GM10847 (cell line): Measurements from ENCODE around the gene EMC6.

Experiments used
- POLR2A ChIP-seq: IDR thresholded peaks from 2 replicates; pipeline ENCODE4 v1.6.1; 2011; ENCODE audit not compliant: insufficient read length; ENCODE audit errors: extremely low read depth

EMC6 gene

DNA sequence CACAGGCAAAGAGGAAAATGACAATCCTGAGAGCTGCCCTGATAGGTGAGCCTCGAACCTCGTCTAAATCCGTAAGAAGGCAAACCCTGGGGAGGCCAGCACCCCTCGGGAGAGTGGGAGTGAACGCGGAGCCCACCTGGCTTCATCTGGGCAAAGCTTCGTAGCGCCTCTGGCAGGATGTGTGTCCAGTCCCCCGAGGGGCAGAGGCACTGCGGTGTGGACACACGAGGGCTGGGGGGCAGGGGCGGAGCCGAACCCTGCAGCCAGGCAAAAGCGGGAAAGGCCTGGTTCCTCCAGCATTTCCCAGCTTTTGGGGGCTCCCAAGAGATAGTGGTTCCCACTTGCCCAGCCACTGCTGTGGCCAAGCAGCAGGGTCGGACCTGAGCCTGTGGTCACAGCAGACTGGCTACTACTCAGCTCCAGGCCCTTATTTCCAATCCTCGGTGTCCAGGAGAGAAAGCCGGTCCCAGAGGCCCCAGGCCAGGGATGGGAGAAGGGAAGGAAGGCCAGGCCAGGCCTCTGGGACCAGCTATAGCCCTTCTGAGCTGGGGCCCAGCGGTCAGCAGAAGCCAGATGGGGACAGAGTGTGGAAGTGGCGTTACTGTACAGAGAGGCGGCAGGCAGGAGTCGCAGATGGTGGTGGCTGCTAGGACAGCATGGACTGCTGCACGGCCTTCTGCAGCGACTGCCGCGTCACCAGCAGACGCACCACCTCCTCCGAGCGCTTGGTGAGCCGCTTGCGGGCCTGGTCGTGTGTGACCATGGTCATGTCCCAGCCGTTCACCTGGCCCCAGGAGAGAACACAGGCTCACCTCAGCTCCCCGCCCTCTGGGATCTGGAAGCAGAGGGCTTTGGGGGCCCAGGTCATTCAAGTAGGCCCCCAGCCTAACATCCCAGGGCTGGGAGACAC is 5.3 kb upstream of the EMC6 start:
- TF ChIP-seq POLR2A, result no peak

DNA sequence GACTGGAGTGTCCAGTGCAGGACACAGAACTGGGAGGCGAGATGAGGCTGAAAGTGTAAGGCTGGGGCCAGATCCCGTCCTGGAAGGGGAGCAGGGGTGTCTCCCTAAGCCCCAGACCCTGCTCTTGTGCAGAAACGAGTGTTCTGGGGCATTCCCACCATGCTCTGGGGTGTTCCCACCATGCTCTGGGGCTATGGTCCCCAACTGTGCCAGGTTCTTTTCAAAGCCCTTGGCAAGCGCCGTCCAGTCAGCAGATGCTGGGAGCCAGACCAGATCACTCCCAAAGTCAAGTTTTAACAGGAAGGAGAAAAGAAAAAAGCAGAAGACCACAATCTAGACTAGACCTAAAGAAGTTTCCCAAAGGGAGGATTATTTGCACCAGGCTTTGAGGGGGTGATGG is 2.8 kb upstream of the EMC6 start:
- TF ChIP-seq POLR2A, result no peak

DNA sequence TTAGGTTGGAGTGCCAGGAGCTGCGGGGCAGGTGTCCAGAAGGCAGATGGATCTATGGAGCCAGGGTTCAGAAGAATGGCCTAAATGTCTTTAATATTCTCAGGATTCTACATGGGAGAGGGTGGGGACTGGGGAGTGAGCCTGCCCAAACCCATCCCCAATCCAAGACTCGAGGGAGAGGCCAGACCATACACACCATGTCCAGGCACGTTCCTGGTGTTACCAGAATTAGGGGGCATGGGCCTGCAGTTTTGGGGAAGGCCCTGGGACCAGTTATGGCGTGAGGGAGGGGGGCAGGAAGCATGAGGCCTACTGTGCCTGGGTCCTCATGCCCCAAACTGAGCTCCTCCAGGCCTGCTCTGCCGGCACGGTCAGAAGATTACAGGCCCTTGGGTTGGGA is 2.1 kb upstream of the EMC6 start:
- TF ChIP-seq POLR2A, result no peak

DNA sequence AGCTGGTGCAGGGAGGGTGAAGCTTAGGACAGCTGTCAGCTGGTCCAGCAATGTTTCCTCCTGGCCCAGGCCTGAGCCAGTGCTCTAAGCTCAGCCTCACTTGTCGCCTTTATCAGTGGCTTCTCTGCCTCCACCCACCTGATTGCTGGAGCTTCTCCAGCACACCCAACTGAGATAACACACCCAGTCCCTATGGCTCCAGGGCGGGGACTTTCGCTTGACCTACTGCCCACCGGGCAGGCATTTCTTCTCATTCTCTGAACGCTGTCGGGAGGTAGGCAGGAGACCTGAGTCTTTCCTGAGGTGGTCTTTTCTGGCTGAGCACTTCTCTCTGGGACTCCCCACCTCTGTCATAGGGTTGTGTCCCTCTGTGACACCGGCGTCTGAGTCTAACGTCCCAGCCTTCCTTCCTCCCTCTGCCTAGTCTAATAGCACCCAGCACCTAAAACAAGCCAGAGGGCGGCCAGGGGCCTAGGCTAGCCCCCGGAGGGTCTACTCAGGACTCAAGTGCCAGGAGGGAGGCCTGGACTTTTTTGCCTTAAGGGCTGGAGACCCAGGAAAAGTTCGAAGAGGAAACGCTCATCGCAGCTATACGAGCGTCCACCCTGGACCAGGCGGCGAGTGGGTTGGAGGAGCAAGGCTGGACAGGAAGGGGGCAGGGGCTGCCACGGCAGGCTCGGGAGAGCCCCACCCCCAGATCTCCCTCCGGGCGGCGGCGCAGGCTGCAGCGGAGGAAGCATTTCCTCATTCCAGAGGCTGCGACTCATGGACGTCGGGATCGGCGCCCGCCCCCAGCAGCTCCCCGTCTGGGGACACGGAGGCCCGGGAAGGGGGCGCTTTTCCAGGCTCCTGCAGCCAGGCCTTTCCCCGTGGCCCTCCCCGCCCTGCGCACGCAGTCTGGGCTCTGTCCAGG is 990 bp upstream of the EMC6 start:
- TF ChIP-seq POLR2A, result no peak

DNA sequence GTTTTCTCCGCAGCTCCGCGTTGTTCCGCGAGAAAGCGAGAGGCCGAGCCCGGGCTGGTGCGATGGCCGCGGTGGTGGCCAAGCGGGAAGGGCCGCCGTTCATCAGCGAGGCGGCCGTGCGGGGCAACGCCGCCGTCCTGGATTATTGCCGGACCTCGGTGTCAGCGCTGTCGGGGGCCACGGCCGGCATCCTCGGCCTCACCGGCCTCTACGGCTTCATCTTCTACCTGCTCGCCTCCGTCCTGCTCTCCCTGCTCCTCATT is 404 bp downstream of the EMC6 start:
- no peak for TF ChIP-seq POLR2A

DNA sequence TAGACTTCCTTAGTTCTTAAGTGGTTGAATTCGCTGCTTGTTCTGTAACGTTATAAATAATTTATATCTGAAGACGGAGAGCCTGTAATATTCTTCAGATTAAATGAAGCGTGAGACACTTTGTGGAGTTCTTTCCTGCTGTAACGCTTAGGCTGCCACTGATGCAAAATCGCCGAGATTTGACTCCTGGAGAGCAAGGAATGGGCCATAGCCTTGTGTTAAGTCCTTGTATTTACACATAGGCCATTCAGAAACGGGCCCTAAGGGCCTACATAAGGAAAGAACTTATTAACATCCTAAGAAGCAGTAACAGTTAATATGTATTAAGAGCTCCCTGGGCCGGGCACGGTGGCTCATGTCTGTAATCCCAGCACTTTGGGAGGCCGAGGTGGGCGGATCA is 936 bp downstream of the EMC6 start:
- TF ChIP-seq POLR2A, result no peak

DNA sequence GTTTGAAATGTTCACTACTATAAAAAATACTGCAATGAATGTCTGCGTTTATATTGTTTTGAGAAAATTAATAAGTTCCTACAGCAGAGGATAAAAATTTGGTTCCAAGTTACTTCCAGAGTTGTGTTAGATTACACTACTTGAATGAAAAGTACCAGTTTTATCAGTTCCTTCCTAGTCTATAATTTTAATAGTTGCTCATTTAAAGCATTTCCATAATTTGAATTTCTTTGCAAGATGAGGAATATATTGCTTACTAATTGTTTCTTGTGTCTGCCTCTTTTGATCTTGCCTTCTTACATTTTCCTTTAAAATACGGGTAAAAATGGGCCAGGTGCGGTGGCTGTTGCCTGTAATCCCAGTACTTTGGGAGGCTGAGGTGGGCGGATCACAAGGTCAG is 4.0 kb downstream of the EMC6 start:
- TF ChIP-seq POLR2A, result no peak

DNA sequence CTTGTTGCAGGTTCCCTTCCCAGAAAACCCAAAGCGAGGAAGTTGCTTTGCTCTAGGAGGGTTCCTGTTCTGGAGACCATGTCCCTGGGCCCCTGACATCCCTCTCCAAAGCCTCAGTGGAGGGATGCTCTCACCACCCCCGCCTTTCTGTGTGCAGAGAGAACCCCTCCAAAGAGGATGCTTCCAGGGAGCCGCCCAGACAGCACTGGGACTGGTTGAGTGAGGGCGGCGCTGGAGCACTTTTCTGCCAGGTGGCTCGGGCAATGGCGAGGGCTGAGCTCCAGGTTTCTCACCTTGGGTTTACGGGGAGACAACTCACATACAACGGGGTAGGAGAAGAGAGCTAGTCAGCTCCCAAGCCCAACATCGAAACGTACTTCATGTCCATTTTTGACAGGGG is 7.3 kb downstream of the EMC6 start:
- TF ChIP-seq POLR2A, result no peak

DNA sequence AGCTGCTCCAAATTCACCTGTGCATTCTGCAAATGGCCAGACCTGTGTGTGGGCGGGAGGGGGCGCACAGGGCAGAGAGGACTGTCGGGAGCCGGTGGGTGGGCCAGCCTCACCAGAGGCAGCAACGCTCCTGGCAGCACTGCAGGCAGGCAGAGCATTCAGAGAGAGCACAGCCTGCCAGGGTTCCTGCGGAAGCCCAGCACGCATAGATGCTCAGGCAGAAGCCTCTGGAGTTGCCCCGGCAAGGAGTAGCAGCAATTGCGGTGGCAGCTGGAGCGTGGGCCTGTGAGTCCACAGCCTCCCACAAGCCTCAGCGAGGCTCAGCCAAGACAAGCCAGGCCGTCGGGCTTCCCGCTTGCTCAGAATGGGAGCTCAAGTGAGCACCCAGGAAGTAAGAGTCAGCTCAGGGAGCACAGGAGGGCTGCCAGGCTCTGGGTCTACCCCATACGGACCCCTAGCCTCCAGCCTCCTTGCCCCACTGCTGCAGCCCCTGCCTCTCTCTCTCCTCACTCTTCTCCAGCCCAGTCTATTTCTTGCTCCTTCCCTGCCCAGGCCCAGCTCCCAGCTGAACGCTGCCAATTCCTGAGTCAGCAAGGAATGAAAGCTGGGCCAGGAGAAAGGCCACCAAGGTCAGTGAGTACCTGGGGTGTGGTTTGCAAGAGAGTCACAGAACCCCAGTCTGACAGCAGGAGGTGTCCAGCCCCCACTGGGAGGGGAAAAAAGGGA is 9.6 kb downstream of the EMC6 start:
- no peak for TF ChIP-seq POLR2A

DNA sequence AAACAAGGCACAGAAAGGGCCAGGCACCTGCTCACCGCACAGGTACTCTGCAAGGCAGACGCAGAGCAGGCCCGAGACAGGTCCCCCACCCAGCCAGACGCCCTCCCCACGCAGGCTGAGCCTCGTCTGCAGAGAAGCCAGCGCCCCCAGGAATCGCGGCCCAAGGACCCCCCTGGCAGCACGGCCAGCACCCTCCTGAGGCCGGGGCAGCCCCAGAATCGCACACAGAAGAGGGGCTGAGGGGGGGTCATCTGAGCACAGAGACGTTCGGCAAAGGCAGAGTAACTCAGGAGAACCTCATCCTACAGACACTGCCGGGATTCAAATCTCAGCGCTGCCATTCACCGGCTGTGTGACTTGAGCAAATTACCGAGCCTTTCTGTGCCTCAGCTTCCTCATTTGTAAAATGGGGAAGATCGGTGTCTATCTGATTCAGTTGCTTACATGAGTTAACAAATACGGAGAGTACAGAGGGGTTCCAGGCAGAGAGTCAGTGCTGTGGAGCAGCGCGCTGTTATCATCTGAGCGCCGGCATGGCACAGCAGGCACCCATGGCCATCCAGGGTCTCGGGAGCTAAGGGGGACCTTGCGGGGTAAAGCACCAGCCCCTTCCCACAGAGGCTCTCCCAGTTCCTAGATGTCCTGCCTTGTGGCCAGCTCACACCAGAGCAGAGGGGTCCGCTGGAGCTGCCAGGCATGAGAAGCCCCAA is 10.4 kb downstream of the EMC6 start:
- no peak for TF ChIP-seq POLR2A

DNA sequence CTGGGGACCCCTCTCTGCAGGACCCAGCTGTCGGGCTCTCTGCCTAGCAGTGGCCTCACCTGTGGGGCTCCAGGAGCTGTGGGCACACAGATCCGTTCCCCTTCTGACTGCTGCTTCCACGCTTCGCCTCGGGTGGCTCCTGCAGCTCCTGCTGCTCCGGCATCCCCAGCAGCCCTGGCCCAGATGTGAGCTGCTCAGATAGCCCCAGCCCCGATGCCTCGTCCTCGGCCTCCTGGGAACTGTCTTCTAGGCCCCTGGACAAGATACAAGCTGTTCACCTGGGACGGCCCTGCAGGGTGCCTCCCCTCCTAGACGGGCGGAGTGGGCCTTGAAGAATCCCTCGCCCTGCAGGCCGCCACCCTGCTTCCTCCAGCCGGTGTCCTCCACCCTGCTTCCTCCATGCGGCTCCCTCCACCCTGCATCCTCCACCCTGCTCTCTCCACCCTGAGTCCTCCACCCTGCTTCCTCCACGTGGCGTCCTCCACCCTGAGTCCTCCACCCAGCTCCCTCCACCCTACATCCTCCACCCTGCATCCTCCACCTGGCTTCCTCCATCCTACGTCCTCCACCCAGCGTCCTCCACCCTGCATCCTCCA is 11.0 kb downstream of the EMC6 start:
- no peak for TF ChIP-seq POLR2A

DNA sequence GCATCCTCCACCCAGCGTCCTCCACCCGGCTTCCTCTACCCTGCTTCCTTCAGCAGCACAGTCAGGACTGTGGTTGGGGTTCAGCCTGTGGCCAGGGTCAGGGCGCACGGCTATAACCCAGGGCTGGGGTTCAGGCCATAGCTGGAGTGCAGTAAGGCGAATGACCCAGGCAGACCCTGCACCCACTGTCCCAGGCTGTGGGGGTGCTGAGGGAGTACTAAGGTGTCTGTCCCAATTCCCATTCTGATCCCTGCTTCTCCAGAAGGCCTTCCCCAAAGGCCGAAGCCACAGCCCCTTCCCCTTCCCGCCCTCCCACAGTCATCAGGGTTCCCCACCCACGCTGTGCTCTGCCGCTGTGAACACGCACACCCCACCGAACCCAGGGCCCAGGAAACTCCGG is 12.4 kb downstream of the EMC6 start:
- TF ChIP-seq POLR2A, result no peak

DNA sequence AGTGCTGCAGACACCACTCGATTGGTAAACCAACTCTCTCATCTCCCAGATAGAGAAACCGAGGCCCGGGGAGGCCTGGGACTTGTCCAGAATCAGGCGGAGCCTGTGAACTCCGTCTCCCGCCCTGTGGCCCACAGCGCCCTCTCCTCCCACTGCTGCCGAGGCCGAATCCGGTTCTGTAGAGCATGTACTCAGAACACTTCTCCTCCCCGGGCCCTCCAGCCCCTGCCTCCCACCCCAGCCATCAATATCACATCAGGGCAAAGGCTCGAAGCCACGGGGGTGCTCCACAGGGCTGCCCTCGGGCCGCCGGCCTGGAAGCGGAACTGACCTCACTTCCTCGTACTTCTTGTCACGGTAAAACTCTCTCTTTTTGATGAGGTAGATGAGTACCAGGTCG is 13.0 kb downstream of the EMC6 start:
- TF ChIP-seq POLR2A, result no peak

DNA sequence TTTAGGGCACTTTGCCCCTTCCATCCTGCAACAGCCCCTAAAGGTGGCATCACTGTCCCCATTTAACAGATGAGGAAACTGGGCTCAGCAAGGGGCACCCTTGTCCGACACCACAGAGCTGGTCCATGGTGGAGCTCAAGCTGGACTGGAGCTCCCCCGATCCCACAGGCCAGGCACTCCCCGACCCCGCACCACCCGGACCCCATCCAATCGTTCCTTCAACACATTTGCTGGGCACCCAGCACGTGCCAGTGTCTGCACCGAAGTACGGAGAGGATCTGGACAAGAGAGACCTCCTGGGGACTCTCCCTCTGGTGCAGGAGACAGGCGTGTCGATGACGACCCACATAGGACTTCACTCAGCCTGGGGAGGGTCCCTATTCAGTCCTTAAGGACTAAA is 13.4 kb downstream of the EMC6 start:
- TF ChIP-seq POLR2A, result no peak

DNA sequence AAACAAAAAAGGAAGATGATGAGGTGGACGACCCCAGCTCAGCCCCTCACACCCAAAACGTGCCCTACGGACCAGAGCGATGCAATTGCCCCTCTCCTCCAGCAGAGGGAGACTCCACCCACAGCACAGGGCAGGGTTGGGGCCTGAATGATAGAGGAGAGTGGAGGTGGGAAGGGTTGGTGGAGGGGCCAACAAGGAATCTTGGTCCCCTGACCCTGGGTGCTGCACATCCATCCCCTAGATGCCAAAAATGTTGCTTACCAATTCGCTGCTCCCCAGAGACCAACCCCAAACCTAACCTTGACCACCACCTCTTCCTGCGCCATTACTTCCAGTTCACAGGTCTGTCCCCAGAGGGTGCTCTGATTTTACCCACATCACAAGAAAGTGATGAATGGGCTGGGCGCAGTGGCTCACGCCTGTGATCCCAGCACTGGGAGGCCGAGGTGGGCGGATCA is 14.5 kb downstream of the EMC6 start:
- TF ChIP-seq POLR2A, result no peak

DNA sequence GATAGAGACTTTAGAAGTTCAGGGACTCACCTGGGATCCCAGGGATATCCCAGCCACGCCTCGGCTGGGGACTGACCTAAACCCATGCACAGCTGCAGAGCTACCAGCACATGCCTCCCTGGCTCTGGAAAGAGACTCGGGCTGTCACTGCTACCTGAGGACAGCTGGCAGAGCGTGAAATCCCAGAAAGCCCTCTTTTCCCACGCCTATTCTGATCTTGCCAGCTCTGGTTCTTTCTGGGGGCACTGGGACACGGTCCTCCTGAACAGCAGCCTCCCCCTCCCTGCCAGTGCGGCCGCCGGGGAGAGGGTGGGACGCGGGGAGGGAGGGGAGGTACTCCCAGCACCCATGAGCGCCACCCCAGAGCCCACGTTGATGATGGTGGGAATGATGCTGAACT is 16.6 kb downstream of the EMC6 start:
- no peak for TF ChIP-seq POLR2A
